Activated CD8-positive, alpha-beta memory T cell treated with anti-CD3 and anti-CD28 coated beads for 1 hour (primary cell): ENCODE results near the gene DPPA4.
"Not testable (repeated sequence)": the region's sequence is repeated elsewhere in the genome, so short reads cannot be mapped to it uniquely, and the experiment has no call there.

Source experiments
- DNase-seq, 2 donors: peaks; one replicate each; pipeline ENCODE4 v3.0.0-alpha.2; 2020; ENCODE audit warnings: low read depth in 1 of 2; ENCODE audit errors: extremely low read depth in 1 of 2

DPPA4 gene, protein sequence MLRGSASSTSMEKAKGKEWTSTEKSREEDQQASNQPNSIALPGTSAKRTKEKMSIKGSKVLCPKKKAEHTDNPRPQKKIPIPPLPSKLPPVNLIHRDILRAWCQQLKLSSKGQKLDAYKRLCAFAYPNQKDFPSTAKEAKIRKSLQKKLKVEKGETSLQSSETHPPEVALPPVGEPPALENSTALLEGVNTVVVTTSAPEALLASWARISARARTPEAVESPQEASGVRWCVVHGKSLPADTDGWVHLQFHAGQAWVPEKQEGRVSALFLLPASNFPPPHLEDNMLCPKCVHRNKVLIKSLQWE

DNA sequence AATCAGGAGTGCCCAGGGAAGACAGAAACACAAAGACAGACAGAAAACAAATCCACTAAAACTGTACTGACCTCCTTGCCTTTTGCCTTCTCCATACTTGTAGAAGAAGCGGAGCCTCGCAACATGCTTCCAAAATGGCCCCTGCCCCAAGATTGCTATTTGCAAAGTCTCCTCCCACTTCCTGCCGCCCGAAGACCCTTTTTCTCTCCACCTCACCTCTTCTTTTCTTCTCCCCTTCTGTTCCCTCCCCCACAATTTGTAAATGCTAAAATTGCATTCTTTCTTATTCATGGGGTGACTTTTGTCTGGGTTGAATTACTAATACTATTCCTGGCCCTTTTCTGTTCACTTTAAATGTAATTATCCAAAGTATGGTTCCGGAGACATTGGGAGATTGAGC is at the start of gene DPPA4:
TSS of gene DPPA4 (minus strand) at position 154 of the 400 bp plus-strand sequence. CDS start at position 125, 29 bp downstream.
- no peak for DNase-seq

DNA sequence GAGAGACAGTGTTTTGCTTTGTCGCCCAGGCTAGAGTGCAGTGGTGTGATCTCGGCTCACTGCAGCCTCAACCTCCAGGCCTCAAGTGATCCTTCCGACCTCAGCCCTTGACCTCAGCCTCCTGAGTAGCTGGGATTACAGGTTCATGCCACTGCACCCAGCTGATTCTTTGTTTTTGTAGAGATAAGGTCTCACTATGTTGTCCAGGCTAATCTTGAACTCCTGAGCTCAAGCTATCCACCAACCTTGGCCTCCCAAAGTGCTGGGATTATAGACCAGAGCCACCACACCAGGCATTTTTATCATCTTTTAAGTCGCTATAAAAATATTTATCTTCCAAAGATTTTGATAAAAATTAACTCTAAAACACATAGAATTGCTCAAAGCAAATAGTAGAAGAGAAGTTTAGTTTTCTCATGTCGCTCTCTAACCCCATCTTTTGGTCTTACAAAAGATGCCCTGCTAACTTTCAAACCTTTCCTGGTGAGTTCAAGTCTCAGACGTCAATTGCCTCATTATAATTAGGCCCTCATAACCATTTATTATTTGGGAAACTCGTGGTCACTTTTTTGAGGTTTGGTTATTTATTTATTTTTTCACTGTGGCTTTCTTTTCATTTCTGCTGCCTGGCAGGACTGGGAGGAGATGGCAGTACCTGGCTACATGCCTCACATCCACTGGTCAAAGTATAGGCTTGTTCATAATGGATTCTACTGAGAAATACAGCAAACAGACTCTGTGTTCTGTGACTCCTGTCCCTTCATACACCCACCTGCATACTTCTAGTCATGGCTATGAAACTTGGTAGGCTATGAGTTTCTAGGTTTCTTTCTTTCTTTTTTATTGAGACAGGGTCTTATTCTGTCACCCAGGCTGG is 48.3 kb upstream of the DPPA4 start:
- no peak for DNase-seq

DNA sequence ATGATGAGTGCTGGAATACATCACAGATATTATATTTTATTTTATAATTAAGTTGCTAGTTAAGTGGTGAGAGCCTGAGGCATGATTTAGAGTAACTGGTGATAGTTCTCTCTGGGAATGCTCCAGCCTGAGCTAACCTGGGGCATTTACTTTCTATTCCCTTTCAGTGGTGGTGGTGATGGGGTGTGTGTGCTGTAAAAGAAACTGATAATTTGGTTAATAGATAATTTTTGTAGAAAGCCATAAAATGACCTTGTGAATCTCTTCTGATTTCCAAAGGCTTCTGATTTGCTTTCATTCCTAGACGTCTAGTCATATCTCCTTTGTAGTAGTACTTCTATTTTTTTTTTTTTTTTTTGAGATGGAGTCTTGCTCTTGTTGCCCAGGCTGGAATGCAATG is 46.8 kb upstream of the DPPA4 start:
- DNase-seq, result no peak

DNA sequence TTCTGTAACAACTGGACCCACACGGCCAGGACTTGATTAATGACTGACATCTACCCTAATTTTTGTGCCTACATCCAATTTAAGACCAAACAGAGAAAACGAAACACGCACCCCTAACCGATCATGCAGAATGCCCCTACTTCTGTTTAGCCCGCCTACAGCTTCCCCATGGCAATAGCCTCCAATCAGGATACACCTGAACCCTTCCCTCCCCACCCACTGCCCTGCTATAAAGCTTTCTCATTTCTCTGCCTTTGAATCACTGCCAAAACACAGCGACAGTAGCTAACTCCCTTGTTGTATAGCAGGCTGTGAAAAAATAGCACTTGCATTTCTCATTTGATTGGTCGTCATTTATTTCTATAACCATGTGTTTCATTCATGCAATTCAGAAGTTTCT is 45.2 kb upstream of the DPPA4 start:
- DNase-seq, result no peak

DNA sequence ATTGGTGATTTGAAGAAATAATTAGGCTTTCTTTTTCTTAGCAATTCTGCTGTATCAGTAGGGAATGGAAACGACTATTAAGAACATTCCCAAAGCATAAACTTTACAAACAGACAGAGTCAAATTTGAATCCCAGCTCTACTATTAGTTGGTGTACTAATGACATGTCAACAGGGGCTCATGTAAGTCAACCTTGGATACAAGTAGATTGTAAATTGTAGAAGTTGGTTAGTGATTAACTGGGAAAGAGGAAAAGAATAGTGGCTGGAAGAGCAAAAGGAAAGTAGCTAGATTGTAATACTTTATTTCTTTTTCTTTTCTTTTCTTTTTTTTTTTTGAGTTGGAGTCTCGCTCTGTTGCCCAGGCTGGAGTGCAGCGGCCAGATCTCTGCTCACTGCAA is 38.6 kb upstream of the DPPA4 start:
- DNase-seq, result no peak

- not testable (repeated sequence) for DNase-seq
Measured at GRCh38 chr3:109374434-109374833, 37.1 kb upstream of the DPPA4 start.

- no peak for DNase-seq
Measured at GRCh38 chr3:109373933-109374332, 36.6 kb upstream of the DPPA4 start.

DNA sequence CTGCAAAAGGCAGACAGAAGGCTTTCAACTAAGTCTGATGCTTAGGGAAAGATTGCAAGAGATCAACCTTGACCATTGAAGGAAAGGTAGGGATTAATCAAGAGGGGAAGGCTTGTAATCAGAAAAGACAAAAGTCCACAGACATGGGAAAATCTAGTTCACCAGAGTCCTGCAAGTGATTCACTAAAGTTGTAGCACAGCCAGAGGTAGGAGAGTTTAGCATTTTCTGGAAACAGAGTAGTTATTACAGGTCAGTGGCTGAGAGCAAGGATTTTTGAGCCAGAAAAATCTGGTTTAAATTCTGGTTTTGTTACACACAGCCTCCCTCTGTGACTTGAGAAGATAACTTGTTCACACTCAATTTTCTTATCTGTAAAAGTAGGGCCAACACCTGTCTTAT is 35.3 kb upstream of the DPPA4 start:
- no peak for DNase-seq

GRCh38 chr3:109369510-109369909 is 32.2 kb upstream of the DPPA4 start:
- no peak for DNase-seq

DNA sequence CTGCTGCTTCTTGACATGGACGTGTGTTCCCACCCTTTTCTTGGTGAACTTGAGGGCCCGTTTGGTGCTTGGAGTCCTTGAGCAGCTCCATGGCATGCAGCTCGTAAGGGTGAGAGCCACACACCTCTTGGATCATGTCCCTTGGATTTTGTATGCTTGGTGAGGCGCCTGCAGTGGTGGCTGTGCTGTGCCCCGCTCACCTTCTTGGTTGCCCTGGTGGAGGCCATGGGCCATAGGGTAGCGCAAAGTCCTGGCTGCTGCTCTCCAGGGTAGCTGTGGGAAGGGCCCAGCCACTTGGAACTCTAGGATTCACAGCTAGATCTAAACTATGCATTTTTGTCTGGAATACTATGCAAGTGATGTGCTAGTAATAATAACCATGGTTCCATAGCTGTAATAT is 26.7 kb upstream of the DPPA4 start:
- DNase-seq, result no peak

DNA sequence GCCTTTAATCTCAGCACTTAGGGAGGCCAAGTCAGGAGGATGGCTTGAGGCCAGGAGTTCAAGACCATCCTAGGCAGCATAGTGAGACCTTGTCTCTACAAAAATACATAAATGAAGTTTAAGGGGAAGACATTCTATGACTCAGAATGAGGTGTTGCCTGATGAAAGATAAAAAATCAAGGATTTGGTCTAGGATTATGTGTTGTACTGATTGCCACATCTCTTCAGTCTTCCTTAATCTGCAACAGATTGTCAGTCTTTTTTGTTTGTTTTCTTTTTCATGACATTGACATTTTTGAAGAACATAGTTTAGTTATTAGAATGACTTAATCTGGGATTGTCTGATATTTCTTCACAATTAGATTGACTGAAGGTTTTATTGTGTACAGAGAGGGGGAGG is 26.3 kb upstream of the DPPA4 start:
- DNase-seq, result no peak

- no peak for DNase-seq
Measured at GRCh38 chr3:109362823-109363222, 25.5 kb upstream of the DPPA4 start.

GRCh38 chr3:109358809-109359208 is 21.5 kb upstream of the DPPA4 start:
- not testable (repeated sequence) for DNase-seq

DNA sequence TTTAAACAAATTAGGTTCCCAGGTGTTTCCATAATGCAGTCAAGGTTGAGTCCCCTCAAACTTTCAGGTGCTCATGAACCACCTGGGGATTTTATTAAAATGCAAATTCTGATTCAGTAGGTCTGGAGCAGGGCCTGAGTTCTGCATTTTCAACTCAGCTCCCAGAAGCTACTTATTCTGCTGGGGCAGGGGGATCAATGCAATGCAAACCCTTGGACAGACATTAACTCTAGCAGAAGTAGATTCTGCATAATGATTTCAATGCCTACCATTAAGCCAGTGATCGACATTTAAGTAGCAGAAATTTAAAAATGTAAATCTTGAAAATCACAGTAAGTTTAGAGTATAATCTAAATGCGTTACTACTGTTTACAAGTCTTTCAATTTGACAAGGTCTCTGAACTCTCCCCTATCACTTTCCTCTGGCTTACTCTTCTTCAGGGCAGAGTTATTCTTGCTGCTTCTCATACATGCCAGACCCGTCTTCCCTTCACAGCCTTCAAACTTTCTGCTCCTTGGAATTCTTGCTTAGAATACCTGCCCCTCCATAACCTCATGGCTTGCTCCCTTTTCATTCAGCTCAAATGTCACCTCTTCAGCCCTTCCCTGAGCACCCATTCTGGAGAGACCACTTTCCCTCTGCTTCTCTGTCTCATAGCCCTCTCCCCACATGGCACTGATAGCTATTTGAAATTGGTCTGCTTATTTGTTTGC is 19.3 kb upstream of the DPPA4 start:
- no peak for DNase-seq

- no peak for DNase-seq
Measured at GRCh38 chr3:109355625-109356441, 18.5 kb upstream of the DPPA4 start.

DNA sequence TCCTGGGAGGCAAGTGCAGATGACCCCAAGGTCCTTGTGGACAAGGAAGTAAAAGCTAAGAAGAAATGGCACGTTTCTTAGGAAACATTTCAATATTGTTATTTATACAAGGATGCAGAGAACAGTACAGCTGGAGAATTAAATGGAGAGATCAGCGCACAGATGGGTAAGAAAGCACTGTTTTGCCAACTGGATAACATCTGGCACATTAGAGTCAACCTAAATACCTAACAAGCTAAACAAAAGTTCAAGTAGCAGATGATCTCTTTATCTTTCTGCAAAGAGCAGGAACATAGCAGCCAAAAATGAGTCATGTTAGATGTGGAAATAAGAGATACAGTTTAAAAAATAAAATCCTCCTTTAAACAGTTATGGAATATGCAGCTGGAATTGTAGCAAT is 15.7 kb upstream of the DPPA4 start:
- no peak for DNase-seq

GRCh38 chr3:109351231-109351630 is 13.9 kb upstream of the DPPA4 start:
- no peak for DNase-seq

DNA sequence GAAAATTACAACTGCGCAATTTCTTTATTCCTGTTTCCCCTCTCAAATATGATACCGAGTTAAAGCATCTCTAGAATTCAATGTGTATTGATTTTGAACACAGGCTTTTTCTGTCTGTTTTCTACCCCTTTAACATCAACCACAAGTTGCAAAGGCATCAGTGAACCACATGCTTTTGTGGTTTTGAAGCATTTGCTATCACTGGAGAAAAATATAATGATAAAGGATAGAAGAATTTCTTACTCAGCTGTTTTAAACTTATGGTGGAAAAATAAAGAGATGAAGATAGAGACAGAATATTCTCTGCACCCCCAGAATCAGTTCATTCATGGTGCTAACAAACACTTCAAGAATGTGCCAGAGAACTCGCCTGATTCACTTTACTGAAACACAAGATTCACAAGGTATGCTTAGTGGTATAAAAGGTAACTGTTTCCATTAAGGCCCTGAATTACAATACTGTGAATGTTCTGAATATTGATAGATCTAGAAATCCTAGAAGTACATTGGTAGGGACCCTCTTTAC is 9.5 kb upstream of the DPPA4 start:
- no peak for DNase-seq

GRCh38 chr3:109346099-109346498 is 8.8 kb upstream of the DPPA4 start:
- DNase-seq, result no peak
